ENCODE results near the gene NDUFS3.
"Not testable (repeated sequence)": the region's sequence is repeated elsewhere in the genome, so short reads cannot be mapped to it uniquely, and the experiment has no call there.

NDUFS3 gene

GRCh38 chr11:47578524-47579494 lies at the start of gene NDUFS3, which contains the start of gene KBTBD4:
Gene NDUFS3, plus strand, starts transcription at chr11:47579074. Its CDS starts 18 bp downstream, at chr11:47579092.
Gene KBTBD4, minus strand, starts transcription at chr11:47578970. Its CDS starts 19 bp downstream, at chr11:47578951.
- in situ Hi-C loops (cut with MboI; ENCODE audit: low sequenced_read_pairs) = no loop called here

- in situ Hi-C loops (cut with MboI; ENCODE audit: low sequenced_read_pairs) = no loop called here
These were observed 48.9 kb upstream of the NDUFS3 start for GRCh38 chr11:47529951-47530350.

- in situ Hi-C loops (cut with MboI; ENCODE audit: low sequenced_read_pairs) = not testable (repeated sequence)
These were observed 48.2 kb upstream of the NDUFS3 start for GRCh38 chr11:47530721-47531120.

GRCh38 chr11:47531666-47532065 lies 47.2 kb upstream of the NDUFS3 start:
- in situ Hi-C loops (cut with MboI; ENCODE audit: low sequenced_read_pairs) = no loop called here

GRCh38 chr11:47532597-47533213 lies 46.2 kb upstream of the NDUFS3 start:
- in situ Hi-C loops (cut with MboI; ENCODE audit: low sequenced_read_pairs) = no loop called here

GRCh38 chr11:47533690-47534151 lies 45.2 kb upstream of the NDUFS3 start:
- in situ Hi-C loops (cut with MboI; ENCODE audit: low sequenced_read_pairs) = no loop called here

GRCh38 chr11:47534704-47535251 lies 44.1 kb upstream of the NDUFS3 start:
- in situ Hi-C loops (cut with MboI; ENCODE audit: low sequenced_read_pairs) = no loop called here

GRCh38 chr11:47536915-47537314 lies 42.0 kb upstream of the NDUFS3 start:
- in situ Hi-C loops (cut with MboI; ENCODE audit: low sequenced_read_pairs) = no loop called here

GRCh38 chr11:47538741-47539565 lies 39.9 kb upstream of the NDUFS3 start:
- in situ Hi-C loops (cut with MboI; ENCODE audit: low sequenced_read_pairs) = no loop called here

- in situ Hi-C loops (cut with MboI; ENCODE audit: low sequenced_read_pairs) = no loop called here
These were observed 39.2 kb upstream of the NDUFS3 start for GRCh38 chr11:47539681-47540039.

GRCh38 chr11:47541070-47541469 lies 37.8 kb upstream of the NDUFS3 start:
- in situ Hi-C loops (cut with MboI; ENCODE audit: low sequenced_read_pairs) = no loop called here

GRCh38 chr11:47545298-47545697 lies 33.6 kb upstream of the NDUFS3 start:
- in situ Hi-C loops (cut with MboI; ENCODE audit: low sequenced_read_pairs) = no loop called here

GRCh38 chr11:47546274-47546673 lies 32.6 kb upstream of the NDUFS3 start:
- in situ Hi-C loops (cut with MboI; ENCODE audit: low sequenced_read_pairs) = not testable (repeated sequence)

- in situ Hi-C loops (cut with MboI; ENCODE audit: low sequenced_read_pairs) = no loop called here
These were observed 28.4 kb upstream of the NDUFS3 start for GRCh38 chr11:47550288-47551047.

- in situ Hi-C loops (cut with MboI; ENCODE audit: low sequenced_read_pairs) = no loop called here
These were observed 27.8 kb upstream of the NDUFS3 start for GRCh38 chr11:47551086-47551485.

GRCh38 chr11:47552056-47552565 lies 26.8 kb upstream of the NDUFS3 start:
- in situ Hi-C loops (cut with MboI; ENCODE audit: low sequenced_read_pairs) = no loop called here

- in situ Hi-C loops (cut with MboI; ENCODE audit: low sequenced_read_pairs) = no loop called here
These were observed 26.1 kb upstream of the NDUFS3 start, which contains the start of gene CELF1 for GRCh38 chr11:47552566-47553405. Gene CELF1, minus strand, starts transcription at chr11:47553132. Its CDS starts 53,609 bp downstream, at chr11:47499523.

GRCh38 chr11:47553406-47553743 lies 25.5 kb upstream of the NDUFS3 start:
- in situ Hi-C loops (cut with MboI; ENCODE audit: low sequenced_read_pairs) = no loop called here

GRCh38 chr11:47557004-47557403 lies 21.9 kb upstream of the NDUFS3 start:
- in situ Hi-C loops (cut with MboI; ENCODE audit: low sequenced_read_pairs) = not testable (repeated sequence)

Data from hTERT RPE-1 (cell line).